Measurements from ENCODE around the gene KCNJ15. TPM values are rescaled to one million over a fixed set of nuclear protein-coding genes. Genes with fewer than 3 reads are reported as not detected.

The KCNJ15 gene
- total and polyA plus RNA-seq, 2 of the 8 experiments (the other 6 are each of a cell fraction or from before 2014, with no cell fraction given), result under 0.01 TPM; not detected in 1

DNA sequence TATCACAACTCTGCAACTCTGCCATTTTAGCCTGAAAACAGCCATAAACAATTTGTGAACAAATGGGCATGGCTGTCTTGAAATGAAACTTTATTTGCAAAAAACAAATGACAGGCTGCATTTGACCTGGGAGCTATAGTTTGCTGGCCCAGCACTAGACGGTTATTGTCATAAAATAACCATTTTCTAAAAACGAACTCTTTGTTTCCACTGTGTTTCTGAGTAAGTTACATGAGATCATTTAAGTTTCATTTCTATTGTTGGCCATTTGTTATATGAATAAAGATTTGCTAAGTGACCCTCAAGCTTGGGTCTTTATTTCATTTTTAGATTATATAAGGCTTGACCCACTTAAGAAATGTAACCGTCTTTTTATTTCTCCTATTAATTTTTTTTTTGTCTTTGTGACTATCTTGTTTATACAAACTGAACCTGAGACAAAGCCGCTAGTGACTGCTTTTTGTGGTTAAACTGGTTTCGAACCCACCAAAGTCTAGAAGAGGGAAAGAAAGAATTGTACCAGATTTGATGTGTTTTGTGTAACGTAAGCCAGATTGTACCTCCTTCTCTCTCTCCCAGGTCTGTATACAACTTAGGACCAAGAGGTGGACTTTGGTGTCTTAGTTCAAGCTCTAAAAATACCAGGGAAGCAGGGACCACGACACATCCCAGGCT, 12.9 kb upstream of the KCNJ15 start:
- Histone ChIP-seq H3K4me2 (ENCODE audit: insufficient read depth in 1 of 2, low read depth in 2 of 2, low read length in 2 of 2) (no peak overlapping the region), H3K36me3 (ENCODE audit: control insufficient read depth in 2 of 4, insufficient read depth in 4 of 4, low read length in 3 of 4) (no peaks in the 10 kb centered on the region), H4K8ac (ENCODE audit: extremely low read depth, insufficient read depth, low read length) (no peak overlapping the region), H3K79me2 (ENCODE audit: control insufficient read depth in 1 of 2, insufficient read depth in 2 of 2, low read length in 2 of 2) (no peaks in the 10 kb centered on the region), H4K5ac (ENCODE audit: insufficient read length, low read depth, low read length) (no peak overlapping the region), H3K9me3 (ENCODE audit: insufficient read depth in 2 of 2, low read depth in 1 of 2, low read length in 1 of 2) (no peaks in the 10 kb centered on the region), H3K14ac (ENCODE audit: insufficient read length) (no peak overlapping the region), H2BK15ac (ENCODE audit: low read length) (no peak overlapping the region), H3K4ac (replicated peaks; ENCODE audit: insufficient read length, low read depth, low read length) (no peak overlapping the region), H2BK120ac (replicated peaks; ENCODE audit: low read depth, low read length) (no peak overlapping the region), H4K91ac (replicated peaks; ENCODE audit: insufficient read length, low read length) (no peak overlapping the region), H3K9ac (replicated peaks in 1 of 4; ENCODE audit: extremely low read depth in 1 of 4, low read depth in 3 of 4, low read length in 3 of 4) (no peak overlapping the region), H2AFZ (ENCODE audit: low read length) (no peak overlapping the region), H3K27me3 (replicated peaks in 1 of 4; ENCODE audit: control insufficient read depth in 3 of 4, extremely low read depth in 1 of 4, insufficient read depth in 3 of 4, low read length in 3 of 4) (no peaks in the 10 kb centered on the region), H3K27ac (ENCODE audit: low read depth, low read length) (no peak overlapping the region), H2BK5ac (ENCODE audit: low read depth, low read length) (no peak overlapping the region), H2AK5ac (ENCODE audit: low read depth, low read length) (no peak overlapping the region), H2BK20ac (ENCODE audit: low read length) (no peak overlapping the region), H3K23ac (ENCODE audit: insufficient read length) (no peak overlapping the region), H4K20me1 (replicated peaks in 1 of 2; ENCODE audit: control insufficient read depth in 1 of 2, insufficient read depth in 2 of 2, low read length in 2 of 2) (no peaks in the 10 kb centered on the region), H3K23me2 (ENCODE audit: low read depth, low read length) (peaks cover 7% of the 10 kb centered on the region; the same call in 1 of the 2 replicates), H3K79me1 (ENCODE audit: low read depth, low read length) (no peaks in the 10 kb centered on the region), H2BK12ac (ENCODE audit: low read depth, low read length) (no peak overlapping the region), H3K4me1 (replicated peaks in 1 of 4; ENCODE audit: control insufficient read depth in 3 of 4, insufficient read depth in 4 of 4, low read length in 3 of 4) (no peaks in the 10 kb centered on the region), H3K18ac (ENCODE audit: extremely low read depth, low read length) (no peak overlapping the region), H3K4me3 (ENCODE audit: extremely low read depth in 1 of 4, insufficient read depth in 2 of 4, low read depth in 3 of 4, low read length in 4 of 4) (no peak overlapping the region), H3K56ac (replicated peaks; ENCODE audit: insufficient read length, low read depth, low read length) (no peak overlapping the region)
- 94% methylated on average over 7 of the region's 7 CpGs; no CpG with 5 or more reads in 1 of the 2 experiments for WGBS, 2 experiments (ENCODE audit: extremely low coverage in 1 of 2, insufficient coverage in 1 of 2, insufficient read length in 1 of 2, insufficient replicate concordance in 2 of 2, low coverage in 1 of 2, low lambda C conversion rate in 2 of 2, missing lambda C conversion rate in 1 of 2)
- no peak for FAIRE-seq
- ChIA-PET POLR2A (ENCODE audit: partially characterized antibody) (no interaction called here), CTCF (ENCODE audit: partially characterized antibody) (interaction anchor here (0.6 kb wide), 1 partner anchor 21 kb away, joined by 3 read pairs; no protein-coding TSS in a partner anchor)
- no peak for TF ChIP-seq MAFK (IDR thresholded peaks at IDR 0.05; ENCODE audit: low read depth, low read length)
- TF ChIP-seq SUZ12 (IDR thresholded peaks at IDR 0.05; ENCODE audit: low read length), result no peak
- TF ChIP-seq CBX8 (IDR thresholded peaks at IDR 0.05; ENCODE audit: borderline replicate concordance, low read depth, low read length), result no peak
- no peak for DNase-seq (ENCODE audit: low read depth in 1 of 2, low spot score in 2 of 2)

Measured in H1 (cell line).